ENCODE results near the gene FXYD2.

GRCh38 chr11:117790279-117790678 is 34.3 kb downstream of the FXYD2 start:
- no peak for TF ChIP-seq CTCF (conservative IDR thresholded peaks at IDR 0.05)
- TF ChIP-seq ZFX (IDR thresholded peaks at IDR 0.05), result no peak
